ENCODE results near the gene CCS. TPM values are rescaled to one million over a fixed set of nuclear protein-coding genes. Genes with fewer than 3 reads are reported as not detected.

Gene CCS
- total and polyA plus RNA-seq, 9 of the 15 experiments (the other 6 are each of a cell fraction or from before 2014, with no cell fraction given) = 1.1 to 46.6 (median 26.8) TPM

DNA sequence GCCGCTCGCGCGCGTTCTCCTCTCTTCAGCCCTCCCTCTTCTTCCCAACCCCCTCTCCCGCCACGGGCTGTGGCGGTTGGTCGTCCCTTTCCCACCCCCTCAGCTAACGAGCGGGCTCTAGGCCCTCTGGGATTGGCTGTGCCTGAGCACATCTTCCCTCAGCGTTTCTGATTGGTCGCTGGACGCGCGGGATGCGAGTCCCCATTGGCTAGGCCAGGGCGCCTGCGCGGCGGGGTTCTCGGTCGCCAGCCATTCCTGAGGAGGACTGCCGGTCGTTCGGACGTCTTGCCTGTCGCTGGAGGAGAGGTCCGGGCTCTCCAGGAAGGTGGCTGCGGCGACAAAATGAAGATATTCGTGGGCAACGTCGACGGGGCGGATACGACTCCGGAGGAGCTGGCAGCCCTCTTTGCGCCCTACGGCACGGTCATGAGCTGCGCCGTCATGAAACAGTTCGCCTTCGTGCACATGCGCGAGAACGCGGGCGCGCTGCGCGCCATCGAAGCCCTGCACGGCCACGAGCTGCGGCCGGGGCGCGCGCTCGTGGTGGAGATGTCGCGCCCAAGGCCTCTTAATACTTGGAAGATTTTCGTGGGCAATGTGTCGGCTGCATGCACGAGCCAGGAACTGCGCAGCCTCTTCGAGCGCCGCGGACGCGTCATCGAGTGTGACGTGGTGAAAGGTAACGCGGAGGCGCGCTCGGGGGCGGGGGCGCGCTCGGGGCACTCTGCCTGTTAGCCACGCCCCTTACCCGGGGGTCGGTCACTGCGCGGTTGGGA is 23.6 kb downstream of the CCS start, which contains the start of gene RBM14 (continued):
- TF ChIP-seq ZNF696 (CRISPR knock-in tag; conservative IDR thresholded peaks at IDR 0.05) = no peak
- TF ChIP-seq, protein P1, sequence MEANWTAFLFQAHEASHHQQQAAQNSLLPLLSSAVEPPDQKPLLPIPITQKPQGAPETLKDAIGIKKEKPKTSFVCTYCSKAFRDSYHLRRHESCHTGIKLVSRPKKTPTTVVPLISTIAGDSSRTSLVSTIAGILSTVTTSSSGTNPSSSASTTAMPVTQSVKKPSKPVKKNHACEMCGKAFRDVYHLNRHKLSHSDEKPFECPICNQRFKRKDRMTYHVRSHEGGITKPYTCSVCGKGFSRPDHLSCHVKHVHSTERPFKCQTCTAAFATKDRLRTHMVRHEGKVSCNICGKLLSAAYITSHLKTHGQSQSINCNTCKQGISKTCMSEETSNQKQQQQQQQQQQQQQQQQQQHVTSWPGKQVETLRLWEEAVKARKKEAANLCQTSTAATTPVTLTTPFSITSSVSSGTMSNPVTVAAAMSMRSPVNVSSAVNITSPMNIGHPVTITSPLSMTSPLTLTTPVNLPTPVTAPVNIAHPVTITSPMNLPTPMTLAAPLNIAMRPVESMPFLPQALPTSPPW (CRISPR knock-in tag; IDR thresholded peaks at IDR 0.05) = peak; percentile 90
- no peak for TF ChIP-seq SLC30A9 (CRISPR knock-in tag; IDR thresholded peaks at IDR 0.05)
- TF ChIP-seq, protein P2, sequence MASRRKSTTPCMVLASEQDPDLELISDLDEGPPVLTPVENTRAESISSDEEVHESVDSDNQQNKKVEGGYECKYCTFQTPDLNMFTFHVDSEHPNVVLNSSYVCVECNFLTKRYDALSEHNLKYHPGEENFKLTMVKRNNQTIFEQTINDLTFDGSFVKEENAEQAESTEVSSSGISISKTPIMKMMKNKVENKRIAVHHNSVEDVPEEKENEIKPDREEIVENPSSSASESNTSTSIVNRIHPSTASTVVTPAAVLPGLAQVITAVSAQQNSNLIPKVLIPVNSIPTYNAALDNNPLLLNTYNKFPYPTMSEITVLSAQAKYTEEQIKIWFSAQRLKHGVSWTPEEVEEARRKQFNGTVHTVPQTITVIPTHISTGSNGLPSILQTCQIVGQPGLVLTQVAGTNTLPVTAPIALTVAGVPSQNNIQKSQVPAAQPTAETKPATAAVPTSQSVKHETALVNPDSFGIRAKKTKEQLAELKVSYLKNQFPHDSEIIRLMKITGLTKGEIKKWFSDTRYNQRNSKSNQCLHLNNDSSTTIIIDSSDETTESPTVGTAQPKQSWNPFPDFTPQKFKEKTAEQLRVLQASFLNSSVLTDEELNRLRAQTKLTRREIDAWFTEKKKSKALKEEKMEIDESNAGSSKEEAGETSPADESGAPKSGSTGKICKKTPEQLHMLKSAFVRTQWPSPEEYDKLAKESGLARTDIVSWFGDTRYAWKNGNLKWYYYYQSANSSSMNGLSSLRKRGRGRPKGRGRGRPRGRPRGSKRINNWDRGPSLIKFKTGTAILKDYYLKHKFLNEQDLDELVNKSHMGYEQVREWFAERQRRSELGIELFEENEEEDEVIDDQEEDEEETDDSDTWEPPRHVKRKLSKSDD (conservative IDR thresholded peaks at IDR 0.05; ENCODE audit: low read length) = no peak
- TF ChIP-seq, protein P3, sequence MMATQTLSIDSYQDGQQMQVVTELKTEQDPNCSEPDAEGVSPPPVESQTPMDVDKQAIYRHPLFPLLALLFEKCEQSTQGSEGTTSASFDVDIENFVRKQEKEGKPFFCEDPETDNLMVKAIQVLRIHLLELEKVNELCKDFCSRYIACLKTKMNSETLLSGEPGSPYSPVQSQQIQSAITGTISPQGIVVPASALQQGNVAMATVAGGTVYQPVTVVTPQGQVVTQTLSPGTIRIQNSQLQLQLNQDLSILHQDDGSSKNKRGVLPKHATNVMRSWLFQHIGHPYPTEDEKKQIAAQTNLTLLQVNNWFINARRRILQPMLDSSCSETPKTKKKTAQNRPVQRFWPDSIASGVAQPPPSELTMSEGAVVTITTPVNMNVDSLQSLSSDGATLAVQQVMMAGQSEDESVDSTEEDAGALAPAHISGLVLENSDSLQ (IDR thresholded peaks at IDR 0.05) = peak; percentile 92
- TF ChIP-seq, protein P4, sequence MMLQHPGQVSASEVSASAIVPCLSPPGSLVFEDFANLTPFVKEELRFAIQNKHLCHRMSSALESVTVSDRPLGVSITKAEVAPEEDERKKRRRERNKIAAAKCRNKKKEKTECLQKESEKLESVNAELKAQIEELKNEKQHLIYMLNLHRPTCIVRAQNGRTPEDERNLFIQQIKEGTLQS (IDR thresholded peaks at IDR 0.05) = peak; percentile 32
- TF ChIP-seq, protein P4 (CRISPR knock-in tag; conservative IDR thresholded peaks at IDR 0.05) = 0 out of 2 replicates have a peak, but pooled peaks have one; percentile 10
- peak; percentile 55 for TF ChIP-seq SAP30 (IDR thresholded peaks at IDR 0.05; ENCODE audit: borderline replicate concordance, insufficient read depth, low read depth, low read length, poor library complexity, severe bottlenecking)
- peak; percentile 13 for TF ChIP-seq RBBP5 (IDR thresholded peaks at IDR 0.05; ENCODE audit: borderline replicate concordance, insufficient read depth, low read length, poor library complexity, severe bottlenecking)
- peak; percentile 52; the same call in 1 of the 2 replicates for TF ChIP-seq TOE1 (IDR thresholded peaks at IDR 0.05; ENCODE audit: borderline replicate concordance)
- TF ChIP-seq TOE1 (CRISPR knock-in tag; IDR thresholded peaks at IDR 0.05; ENCODE audit: borderline replicate concordance, low read depth) = peak; percentile 49; the same call in 1 of the 2 replicates
- TF ChIP-seq FOS (IDR thresholded peaks at IDR 0.05; ENCODE audit: extremely low read depth, insufficient read length) = peak; percentile 96
- TF ChIP-seq, protein P5, sequence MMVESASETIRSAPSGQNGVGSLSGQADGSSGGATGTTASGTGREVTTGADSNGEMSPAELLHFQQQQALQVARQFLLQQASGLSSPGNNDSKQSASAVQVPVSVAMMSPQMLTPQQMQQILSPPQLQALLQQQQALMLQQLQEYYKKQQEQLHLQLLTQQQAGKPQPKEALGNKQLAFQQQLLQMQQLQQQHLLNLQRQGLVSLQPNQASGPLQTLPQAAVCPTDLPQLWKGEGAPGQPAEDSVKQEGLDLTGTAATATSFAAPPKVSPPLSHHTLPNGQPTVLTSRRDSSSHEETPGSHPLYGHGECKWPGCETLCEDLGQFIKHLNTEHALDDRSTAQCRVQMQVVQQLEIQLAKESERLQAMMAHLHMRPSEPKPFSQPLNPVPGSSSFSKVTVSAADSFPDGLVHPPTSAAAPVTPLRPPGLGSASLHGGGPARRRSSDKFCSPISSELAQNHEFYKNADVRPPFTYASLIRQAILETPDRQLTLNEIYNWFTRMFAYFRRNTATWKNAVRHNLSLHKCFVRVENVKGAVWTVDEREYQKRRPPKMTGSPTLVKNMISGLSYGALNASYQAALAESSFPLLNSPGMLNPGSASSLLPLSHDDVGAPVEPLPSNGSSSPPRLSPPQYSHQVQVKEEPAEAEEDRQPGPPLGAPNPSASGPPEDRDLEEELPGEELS (CRISPR knock-in tag; IDR thresholded peaks at IDR 0.05; ENCODE audit: borderline replicate concordance) = peak; percentile 3; the same call in 1 of the 2 replicates
- TF ChIP-seq TAF9B (IDR thresholded peaks at IDR 0.05; ENCODE audit: partially characterized antibody) = peak; percentile 97
- TF ChIP-seq CEBPG (CRISPR knock-in tag; IDR thresholded peaks at IDR 0.05) = no peak
- no peak for TF ChIP-seq CEBPG (tag; conservative IDR thresholded peaks at IDR 0.05 in 1 of 2, IDR thresholded peaks at IDR 0.05 in 1 of 2)
- no peak for TF ChIP-seq OTX1 (CRISPR knock-in tag; IDR thresholded peaks at IDR 0.05)
- no peak for TF ChIP-seq FOXA1 (IDR thresholded peaks at IDR 0.05; ENCODE audit: borderline replicate concordance)
